SU-DHL-6 (cell line): Measurements from ENCODE around the gene PDZD2.

Source experiments
- H2AFZ ChIP-seq: fragments of 200-600 bp; sonication (generic); 2 replicates; pipeline ENCODE4 v1.6.1; 2014; ENCODE audit warnings: low read depth, mild to moderate bottlenecking, moderate library complexity, mixed read lengths, antibody characterized with exemption, low read length; ENCODE audit not compliant: severe bottlenecking
- H3F3A ChIP-seq: fragments of 200-600 bp; shearing (Covaris generic); 2 replicates; pipeline ENCODE4 v1.6.0; 2016; ENCODE audit warnings: antibody characterized with exemption, mild to moderate bottlenecking; ENCODE audit not compliant: insufficient read depth
- H3K27ac ChIP-seq: fragments of 200-600 bp; sonication (generic); 2 replicates; pipeline ENCODE4 v1.5.1; 2016; ENCODE audit warnings: low read depth, mild to moderate bottlenecking, low read length, moderate library complexity, mixed read lengths
- H3K27me3 ChIP-seq: fragments of 200-600 bp; sonication (generic), shearing (Covaris generic); 2 replicates; pipeline ENCODE4 v1.6.0; 2014; ENCODE audit warnings: mild to moderate bottlenecking, low read length
- H3K36me3 ChIP-seq: fragments of 200-600 bp; sonication (generic); 2 replicates; pipeline ENCODE4 v1.6.1; 2014; ENCODE audit warnings: mild to moderate bottlenecking, low read length, mixed read lengths
- H3K4me2 ChIP-seq: fragments of 300-600, 200-600 bp; shearing (Covaris generic), sonication (generic); 2 replicates; pipeline ENCODE4 v1.6.0; 2014; ENCODE audit warnings: low read length, low read depth, mild to moderate bottlenecking; ENCODE audit not compliant: poor library complexity, severe bottlenecking
- H3K4me3 ChIP-seq: fragments of 200-600 bp; sonication (generic); 2 replicates; pipeline ENCODE4 v1.5.1; 2014; ENCODE audit warnings: antibody characterized with exemption, low read length, mild to moderate bottlenecking, mixed read lengths; ENCODE audit not compliant: insufficient read depth, poor library complexity, severe bottlenecking
- H3K79me2 ChIP-seq: fragments of 200-600 bp; sonication (generic); 2 replicates; pipeline ENCODE4 v1.6.1; 2014; ENCODE audit warnings: mild to moderate bottlenecking, low read length, moderate library complexity; ENCODE audit not compliant: insufficient read depth
- H3K9ac ChIP-seq: fragments of 200-600 bp; sonication (generic); 2 replicates; pipeline ENCODE4 v1.7.0; 2014; ENCODE audit warnings: mild to moderate bottlenecking, low read length
- H3K9me2 ChIP-seq: fragments of 200-600 bp; sonication (generic); replicated peaks from 2 replicates; pipeline ENCODE4 v1.6.1; 2014; ENCODE audit warnings: low read length; ENCODE audit not compliant: insufficient read depth
- H3K9me3 ChIP-seq: fragments of 200-600 bp; sonication (generic); 2 replicates; pipeline ENCODE4 v1.6.1; 2014; ENCODE audit warnings: low read length, mixed read lengths; ENCODE audit not compliant: insufficient read depth
- H4K20me1 ChIP-seq: fragments of 200-600 bp; sonication (generic); 2 replicates; pipeline ENCODE4 v1.6.1; 2014; ENCODE audit warnings: low read depth, mild to moderate bottlenecking, antibody characterized with exemption, low read length, moderate library complexity, mixed read lengths
- CTCF ChIP-seq: fragments of 200-600 bp; sonication (generic); IDR thresholded peaks from one replicate; pipeline ENCODE4 v1.5.1; 2017; ENCODE audit warnings: antibody characterized with exemption, mild to moderate bottlenecking, low read length, moderate library complexity; ENCODE audit not compliant: insufficient read depth, poor library complexity, severe bottlenecking
- EZH2phosphoT487 ChIP-seq: fragments of 200-600 bp; sonication (generic), shearing (Covaris generic); conservative IDR thresholded peaks from 2 replicates; pipeline ENCODE4 v1.6.1; 2018; ENCODE audit warnings: mild to moderate bottlenecking, antibody characterized with exemption, low read length, moderate library complexity, mixed read lengths

Gene PDZD2

GRCh38 chr5:31783086-31783645, 144.2 kb downstream of the PDZD2 start:
- Histone ChIP-seq H3K27ac (no peak overlapping the region), H3K9me3 (no peaks in the 10 kb centered on the region), H3K79me2 (no peaks in the 10 kb centered on the region), H3K36me3 (no peaks in the 10 kb centered on the region), H4K20me1 (no peaks in the 10 kb centered on the region), H3K27me3 (no peaks in the 10 kb centered on the region), H3K4me3 (no peak overlapping the region), H3F3A (no peaks in the 10 kb centered on the region), H3K4me2 (no peak overlapping the region), H3K9ac (no peak overlapping the region), H3K9me2 (no peaks in the 10 kb centered on the region), H2AFZ (no peak overlapping the region)
- TF ChIP-seq CTCF (no peak), EZH2phosphoT487 (no peak)

GRCh38 chr5:31783731-31784130, 144.8 kb downstream of the PDZD2 start:
- H3K36me3 ChIP-seq, result no peaks in the 10 kb centered on the region
- no peak overlapping the region for H3K9ac ChIP-seq
- H3K79me2 ChIP-seq, result no peaks in the 10 kb centered on the region
- no peaks in the 10 kb centered on the region for H4K20me1 ChIP-seq
- H3K4me3 ChIP-seq, result no peak overlapping the region
- no peaks in the 10 kb centered on the region for H3K9me3 ChIP-seq
- no peak overlapping the region for H3K27ac ChIP-seq
- H3K27me3 ChIP-seq, result no peaks in the 10 kb centered on the region
- H2AFZ ChIP-seq, result no peak overlapping the region
- H3K9me2 ChIP-seq, result no peaks in the 10 kb centered on the region
- H3F3A ChIP-seq, result no peaks in the 10 kb centered on the region
- TF ChIP-seq EZH2phosphoT487 (no peak), CTCF (no peak)
- no peak overlapping the region for H3K4me2 ChIP-seq

- no peak overlapping the region for H2AFZ ChIP-seq
- no peaks in the 10 kb centered on the region for H3K27me3 ChIP-seq
- no peaks in the 10 kb centered on the region for H4K20me1 ChIP-seq
- no peaks in the 10 kb centered on the region for H3K36me3 ChIP-seq
- no peaks in the 10 kb centered on the region for H3K9me3 ChIP-seq
- H3K79me2 ChIP-seq, result no peaks in the 10 kb centered on the region
- no peak overlapping the region for H3K27ac ChIP-seq
- H3K9ac ChIP-seq, result no peak overlapping the region
- H3K4me2 ChIP-seq, result no peak overlapping the region
- no peaks in the 10 kb centered on the region for H3F3A ChIP-seq
- H3K4me3 ChIP-seq, result no peak overlapping the region
- H3K9me2 ChIP-seq, result no peaks in the 10 kb centered on the region
- no peak for TF ChIP-seq CTCF
- TF ChIP-seq EZH2phosphoT487, result no peak
These were observed 147.2 kb downstream of the PDZD2 start for GRCh38 chr5:31786090-31786631.
